Gastroesophageal sphincter (tissue), 4 donors: Measurements from ENCODE around the gene DAND5. TPM values are rescaled to one million over a fixed set of nuclear protein-coding genes. Genes with fewer than 3 reads are reported as not detected.

Experiments used
- ATAC-seq: fragments of 150-250 bp; one replicate; pipeline ENCODE4 v1.9.1; 2016; ENCODE audit warnings: mild to moderate bottlenecking, moderate library complexity
- H3K27ac ChIP-seq, 4 donors: fragments of 200-600 bp; sonication (generic) in 3 of 4; 1 replicate in 3 of 4; 2 replicates in 1 of 4; pipeline ENCODE4 v1.5.1; 2016 to 2019
- H3K27me3 ChIP-seq: fragments of 200-600 bp; sonication (generic); one replicate; pipeline ENCODE4 v1.5.1; 2019
- H3K36me3 ChIP-seq, 2 donors: fragments of 200-600 bp; sonication (generic); one replicate each; pipeline ENCODE4 v1.5.1; 2019; ENCODE audit warnings: control low read depth in 1 of 2
- H3K4me1 ChIP-seq, 3 donors: fragments of 200-600 bp; sonication (generic); 1 replicate in 2 of 3; 2 replicates in 1 of 3; pipeline ENCODE4 v1.5.1; 2016 to 2019; ENCODE audit warnings: control low read depth in 2 of 3
- H3K4me3 ChIP-seq, 2 donors: fragments of 200-600 bp; sonication (generic); one replicate each; pipeline ENCODE4 v1.5.1; 2019; ENCODE audit warnings: mild to moderate bottlenecking in 1 of 2, moderate library complexity in 1 of 2
- H3K9me3 ChIP-seq, 3 donors: fragments of 200-600 bp; sonication (generic); one replicate each; pipeline ENCODE4 v1.5.1; 2017 to 2019; ENCODE audit warnings: control low read depth in 2 of 3
- EP300 ChIP-seq: sonication (generic); formaldehyde crosslinking; IDR thresholded peaks from one replicate; pipeline ENCODE4 v1.6.1; 2017; ENCODE audit warnings: antibody characterized with exemption, mild to moderate bottlenecking
- POLR2A ChIP-seq, 2 donors: fragments of 450-650 bp; IDR thresholded peaks; one replicate each; pipeline ENCODE4 v1.6.1; 2017; ENCODE audit warnings: antibody characterized with exemption in 2 of 2, mild to moderate bottlenecking in 2 of 2, moderate library complexity in 1 of 2
- POLR2AphosphoS5 ChIP-seq: sonication (generic); formaldehyde crosslinking; IDR thresholded peaks from one replicate; pipeline ENCODE4 v1.6.1; 2017; ENCODE audit warnings: antibody characterized with exemption
- WGBS, 2 donors: methylation state at CpG; one replicate each; pipeline ENCODE4 v1.1.5; 2018; ENCODE audit warnings: low coverage in 1 of 2; 5-methylcytosine and 5-hydroxymethylcytosine counted together
- total RNA-seq, 4 donors: library from RNA; depleted of rRNA; stranded (reverse); fragments of >200 nt; gene quantifications; one replicate each; pipeline ENCODE4 v1.1.0, GENCODE V29; 2016
- TF ChIP-seq, protein P1 (sequence below), 4 experiments: fragments of 200-600 bp in 2 of 4; fragments of 450-650 bp in 2 of 4; sonication (generic) in 1 of 4; IDR thresholded peaks; one replicate each; pipeline ENCODE4 v1.5.1; 2017 to 2019; ENCODE audit warnings: antibody characterized with exemption in 4 of 4, mild to moderate bottlenecking in 2 of 4, moderate library complexity in 2 of 4

Gene DAND5
- total RNA-seq, 4 donors from 2014 or later: 0.35 TPM; not detected in 3

DNA sequence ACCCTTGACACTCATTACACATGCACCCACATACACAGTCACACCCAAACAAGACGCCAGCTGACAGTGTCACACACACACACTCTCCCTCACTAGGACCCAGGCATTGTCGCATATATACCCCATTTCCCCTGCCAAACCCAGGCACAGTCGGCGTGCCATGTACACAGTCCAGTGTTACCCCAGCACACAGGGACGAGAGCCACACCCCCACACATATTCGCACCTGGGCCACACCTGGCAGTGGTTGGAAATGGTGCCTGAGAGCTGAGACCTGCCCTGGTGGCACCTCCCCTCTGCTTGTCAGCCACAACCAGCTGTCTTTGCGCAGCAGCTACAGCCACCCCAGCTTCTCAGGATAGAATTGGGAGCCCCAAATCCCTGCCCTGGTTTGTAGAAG is 34.9 kb downstream of the DAND5 start:
- Histone ChIP-seq H3K27me3 (no peaks in the 10 kb centered on the region), H3K9me3 (no peaks in the 10 kb centered on the region), H3K36me3 (peaks cover 0 to 5% of the 10 kb centered on the region in 2 donors), H3K4me3 (no peak overlapping the region), H3K4me1 (peaks cover 7 to 100% (median 65%) of the 10 kb centered on the region in 3 donors), H3K27ac (peak overlapping the region in 3 of 4 donors; percentile 92 to 98 (median 96))
- TF ChIP-seq POLR2AphosphoS5: no peak
- TF ChIP-seq, protein P1, sequence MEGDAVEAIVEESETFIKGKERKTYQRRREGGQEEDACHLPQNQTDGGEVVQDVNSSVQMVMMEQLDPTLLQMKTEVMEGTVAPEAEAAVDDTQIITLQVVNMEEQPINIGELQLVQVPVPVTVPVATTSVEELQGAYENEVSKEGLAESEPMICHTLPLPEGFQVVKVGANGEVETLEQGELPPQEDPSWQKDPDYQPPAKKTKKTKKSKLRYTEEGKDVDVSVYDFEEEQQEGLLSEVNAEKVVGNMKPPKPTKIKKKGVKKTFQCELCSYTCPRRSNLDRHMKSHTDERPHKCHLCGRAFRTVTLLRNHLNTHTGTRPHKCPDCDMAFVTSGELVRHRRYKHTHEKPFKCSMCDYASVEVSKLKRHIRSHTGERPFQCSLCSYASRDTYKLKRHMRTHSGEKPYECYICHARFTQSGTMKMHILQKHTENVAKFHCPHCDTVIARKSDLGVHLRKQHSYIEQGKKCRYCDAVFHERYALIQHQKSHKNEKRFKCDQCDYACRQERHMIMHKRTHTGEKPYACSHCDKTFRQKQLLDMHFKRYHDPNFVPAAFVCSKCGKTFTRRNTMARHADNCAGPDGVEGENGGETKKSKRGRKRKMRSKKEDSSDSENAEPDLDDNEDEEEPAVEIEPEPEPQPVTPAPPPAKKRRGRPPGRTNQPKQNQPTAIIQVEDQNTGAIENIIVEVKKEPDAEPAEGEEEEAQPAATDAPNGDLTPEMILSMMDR (IDR thresholded peaks at IDR 0.05): no peak
- no peak for TF ChIP-seq POLR2A (IDR thresholded peaks at IDR 0.05)
- no peak for TF ChIP-seq EP300
- 82 to 100% methylated on average over 1 to 3 of the region's 7 CpGs for WGBS, 2 donors
- ATAC-seq: no peak

DNA sequence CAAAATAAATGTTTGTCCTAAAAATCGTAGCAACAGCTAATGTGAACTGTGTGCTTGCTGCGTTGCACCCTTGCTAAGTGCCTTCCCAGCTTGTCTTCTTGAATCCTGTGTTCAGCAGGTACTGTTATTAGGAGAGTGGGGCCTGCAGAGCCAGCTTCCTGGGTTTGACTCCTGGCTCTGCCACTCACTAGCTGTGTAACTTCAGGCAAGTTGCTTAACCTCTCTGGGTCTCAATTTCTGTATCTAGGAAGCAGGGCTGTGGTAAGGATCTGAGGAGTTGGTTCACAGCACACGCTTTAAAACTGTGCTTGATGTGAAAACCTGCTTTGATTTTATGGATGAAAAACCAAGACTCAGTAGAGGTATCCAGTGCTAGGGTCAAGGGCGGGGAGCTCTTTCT is 35.9 kb downstream of the DAND5 start:
- Histone ChIP-seq H3K9me3 (no peaks in the 10 kb centered on the region), H3K4me3 (no peak overlapping the region), H3K36me3 (peaks cover 0 to 5% of the 10 kb centered on the region in 2 donors), H3K4me1 (peaks cover 7 to 100% (median 67%) of the 10 kb centered on the region in 3 donors), H3K27ac (peak overlapping the region in 3 of 4 donors; percentile 88 to 98 (median 96)), H3K27me3 (no peaks in the 10 kb centered on the region)
- TF ChIP-seq POLR2AphosphoS5: no peak
- TF ChIP-seq POLR2A (IDR thresholded peaks at IDR 0.05): no peak
- TF ChIP-seq, protein P1 (IDR thresholded peaks at IDR 0.05): no peak
- TF ChIP-seq EP300: no peak
- 63 to 75% methylated on average over 3 to 4 of the region's 4 CpGs for WGBS, 2 donors
- no peak for ATAC-seq

DNA sequence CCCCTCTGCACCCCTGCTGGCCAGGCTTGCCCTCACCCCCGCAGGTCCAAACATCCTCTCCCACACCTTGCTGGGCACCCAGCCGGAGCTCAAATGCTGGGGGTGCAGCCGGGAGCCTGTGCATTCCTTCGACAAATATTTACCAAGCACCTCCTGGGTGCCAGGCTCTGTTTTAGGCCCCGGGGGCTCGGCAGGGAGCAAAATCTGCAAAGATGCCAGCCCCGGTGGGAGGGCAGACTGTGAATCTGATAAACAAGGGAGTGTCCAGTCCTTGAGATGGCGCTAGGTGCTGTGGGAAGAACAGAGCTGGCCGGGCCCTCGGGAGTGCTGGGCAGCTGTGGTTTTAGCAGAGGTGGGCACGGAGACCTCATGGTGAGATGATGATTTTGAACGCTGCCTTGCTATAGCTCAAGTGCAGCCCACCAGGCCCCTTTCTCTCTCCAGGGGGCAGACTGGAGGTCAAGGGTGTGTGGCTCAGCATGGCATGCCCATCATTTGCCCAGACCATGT is 36.5 kb downstream of the DAND5 start:
- H3K27me3 ChIP-seq: no peaks in the 10 kb centered on the region
- TF ChIP-seq EP300 (no peak), POLR2A (IDR thresholded peaks at IDR 0.05) (no peak), POLR2AphosphoS5 (no peak)
- TF ChIP-seq, protein P1 (IDR thresholded peaks at IDR 0.05): peak in 2 of 4 experiments; percentile 13 to 14
- WGBS, 2 donors: 40 to 80% methylated on average over 1 of the region's 12 CpGs
- H3K9me3 ChIP-seq: no peaks in the 10 kb centered on the region
- H3K36me3 ChIP-seq: peaks cover 0 to 5% of the 10 kb centered on the region in 2 donors
- peak overlapping the region; percentile 44 to 98 (median 92) for H3K27ac ChIP-seq
- H3K4me3 ChIP-seq: no peak overlapping the region
- peaks cover 7 to 100% (median 66%) of the 10 kb centered on the region in 3 donors for H3K4me1 ChIP-seq
- ATAC-seq: no peak

DNA sequence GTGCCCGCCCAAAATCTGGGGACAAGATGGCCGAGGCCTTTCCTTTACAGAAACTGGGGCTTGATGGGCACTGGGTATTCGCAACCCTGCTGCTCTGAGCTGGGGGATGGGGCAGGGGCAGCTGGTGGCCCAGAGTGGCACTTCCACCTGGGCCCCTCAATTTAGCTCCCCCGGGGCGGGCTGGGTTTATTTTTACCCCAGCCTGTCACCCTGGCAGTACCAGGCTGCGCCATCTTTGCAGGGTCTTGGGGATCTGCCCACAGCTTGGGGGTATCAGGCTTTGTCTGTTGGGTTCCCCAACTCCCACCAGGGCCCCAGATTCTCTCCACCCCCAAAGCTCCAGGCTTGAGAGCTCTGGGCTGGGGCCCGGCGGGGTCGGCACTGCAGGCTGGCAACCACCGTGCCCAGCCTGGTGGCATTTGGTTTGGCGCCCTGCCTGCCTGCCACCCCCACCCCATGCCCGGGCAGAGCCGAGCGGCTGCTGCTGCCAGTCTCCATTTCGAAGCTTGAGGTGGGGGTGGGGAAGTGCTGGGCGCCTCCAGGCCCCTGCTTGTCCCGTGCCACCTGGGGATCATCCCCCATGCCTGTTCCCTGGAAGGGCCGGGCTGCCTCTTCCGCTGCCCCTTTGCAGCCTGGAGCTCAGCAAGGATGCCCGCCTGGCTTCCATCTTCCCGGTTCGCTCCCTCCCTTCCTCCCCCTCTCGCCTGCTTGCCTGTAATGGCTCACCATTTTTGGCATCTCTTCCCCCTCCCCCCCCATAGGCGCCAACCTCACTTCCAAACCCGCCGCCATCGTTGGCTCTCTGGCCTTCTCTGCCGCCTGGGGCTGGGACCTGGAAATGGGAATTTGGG is 37.3 kb downstream of the DAND5 start:
- Histone ChIP-seq H3K9me3 (no peaks in the 10 kb centered on the region), H3K27me3 (no peaks in the 10 kb centered on the region), H3K36me3 (peaks cover 0 to 5% of the 10 kb centered on the region in 2 donors), H3K4me1 (peaks cover 7 to 100% (median 65%) of the 10 kb centered on the region in 3 donors), H3K27ac (peak overlapping the region; percentile 44 to 98 (median 92)), H3K4me3 (peak overlapping the region in 1 of 2 donors; percentile 30)
- 13 to 62% methylated on average over 5 to 7 of the region's 28 CpGs for WGBS, 2 donors
- ATAC-seq: peak; percentile 18
- TF ChIP-seq POLR2AphosphoS5 (peak; percentile 41), POLR2A (IDR thresholded peaks at IDR 0.05) (no peak)
- TF ChIP-seq, protein P1 (IDR thresholded peaks at IDR 0.05): no peak
